Endothelial cell of umbilical vein (primary cell): ENCODE measurements around the gene NDP. TPM values are rescaled to one million over a fixed set of nuclear protein-coding genes. Genes with fewer than 3 reads are reported as not detected.

Experiments
- BruUV-seq: library from RNA; stranded (reverse); fragments of 400-500 nt; replicated peaks from 2 replicates; lab custom pipeline; 2021; lab: Mats Ljungman, UMichigan
- CTCF ChIA-PET: fragments of 300-600, 350-600 bp; sonication (Branson Sonifier 250); formaldehyde crosslinking; loops from one replicate; lab custom pipeline; 2021; ENCODE audit warnings: antibody characterized with exemption, inconsistent platforms; lab: Charles Lee
- POLR2A ChIA-PET: fragments of 300-600, 350-600 bp; sonication (Branson Sonifier 250); formaldehyde crosslinking; loops from one replicate; lab custom pipeline; 2021; ENCODE audit warnings: antibody characterized with exemption, inconsistent platforms; lab: Charles Lee
- DNase-seq: peaks from one replicate; pipeline ENCODE4 v3.0.0-alpha.2; 2011; ENCODE audit warnings: low read depth, low spot score
- FAIRE-seq: peaks from 2 replicates; lab custom pipeline; 2011; peaks lifted over from hg19 to GRCh38; lab: Jason Lieb, UNC
- H2AFZ ChIP-seq: 2 replicates; pipeline ENCODE4 v1.6.0; 2012; ENCODE audit warnings: low read depth, low read length, control low read depth, inconsistent platforms
- H3K27ac ChIP-seq: 2 replicates; pipeline ENCODE4 v1.5.1; 2011; ENCODE audit warnings: low read depth, mild to moderate bottlenecking, control low read depth, low read length, moderate library complexity; ENCODE audit not compliant: insufficient read depth
- H3K27me3 ChIP-seq, 2 experiments: 2 replicates each; pipeline versions ENCODE4 v1.6.0 to v1.6.1; 2011; ENCODE audit warnings: low read length in 2 of 2, mixed read lengths in 1 of 2; ENCODE audit not compliant: control insufficient read depth in 2 of 2, insufficient read depth in 2 of 2
- H3K36me3 ChIP-seq, 2 experiments: 2 replicates in 1 of 2; 3 replicates in 1 of 2; pipeline ENCODE4 v1.5.1; 2011; ENCODE audit warnings: low read length in 2 of 2, mild to moderate bottlenecking in 1 of 2, moderate library complexity in 1 of 2; ENCODE audit not compliant: control insufficient read depth in 2 of 2, insufficient read depth in 2 of 2; ENCODE audit errors: extremely low read depth in 1 of 2
- H3K4me1 ChIP-seq: 3 replicates; pipeline ENCODE4 v1.5.1; 2011; ENCODE audit warnings: mild to moderate bottlenecking, low read length; ENCODE audit not compliant: control insufficient read depth, insufficient read depth; ENCODE audit errors: extremely low read depth
- H3K4me2 ChIP-seq: 2 replicates; pipeline ENCODE4 v1.6.1; 2011; ENCODE audit warnings: low read length, control low read depth, mixed read lengths; ENCODE audit not compliant: insufficient read depth
- H3K4me3 ChIP-seq, 3 experiments: fragments of 200-600 bp in 1 of 3; sonication (generic), shearing (Covaris generic) in 1 of 3; replicated peaks in 1 of 3; 2 replicates each; pipeline ENCODE4 v1.5.1; 2011 to 2016; ENCODE audit warnings: control low read depth in 3 of 3, low read length in 3 of 3, mild to moderate bottlenecking in 2 of 3, inconsistent platforms in 1 of 3, low read depth in 1 of 3, moderate library complexity in 1 of 3; ENCODE audit not compliant: insufficient read depth in 1 of 3
- H3K79me2 ChIP-seq: 2 replicates; pipeline ENCODE4 v1.6.0; 2012; ENCODE audit warnings: low read length, inconsistent platforms; ENCODE audit not compliant: control insufficient read depth, insufficient read depth
- H3K9ac ChIP-seq: replicated peaks from 2 replicates; pipeline ENCODE3; 2011; ENCODE audit warnings: low read length, control low read depth; ENCODE audit not compliant: insufficient read depth; ENCODE audit errors: extremely low read depth
- H3K9me1 ChIP-seq: replicated peaks from 3 replicates; pipeline ENCODE4 v1.6.0; 2011; ENCODE audit warnings: mild to moderate bottlenecking, low read length; ENCODE audit not compliant: control insufficient read depth, insufficient read depth; ENCODE audit errors: extremely low read depth
- H3K9me3 ChIP-seq: replicated peaks from 2 replicates; pipeline ENCODE4 v1.5.1; 2012; ENCODE audit warnings: low read length, inconsistent platforms; ENCODE audit not compliant: control insufficient read depth, insufficient read depth
- H4K20me1 ChIP-seq: replicated peaks from 2 replicates; pipeline ENCODE3; 2011; ENCODE audit warnings: mild to moderate bottlenecking, low read length; ENCODE audit not compliant: control insufficient read depth, insufficient read depth; ENCODE audit errors: extremely low read depth
- EZH2 ChIP-seq: IDR thresholded peaks from 2 replicates; pipeline ENCODE4 v1.6.1; 2012; ENCODE audit warnings: borderline replicate concordance, low read depth, mild to moderate bottlenecking, moderate library complexity, low read length, inconsistent platforms; ENCODE audit not compliant: severe bottlenecking
- FOS ChIP-seq: IDR thresholded peaks from 2 replicates; pipeline ENCODE4 v1.6.1; 2011; ENCODE audit warnings: mild to moderate bottlenecking, low read length, moderate library complexity, borderline replicate concordance; ENCODE audit not compliant: insufficient read depth
- GATA2 ChIP-seq: IDR thresholded peaks from 2 replicates; pipeline ENCODE4 v1.7.0; 2011; ENCODE audit warnings: low read depth, mild to moderate bottlenecking, moderate library complexity, mixed read lengths, low read length; ENCODE audit not compliant: insufficient read length, insufficient read depth
- JUN ChIP-seq: IDR thresholded peaks from 2 replicates; pipeline ENCODE4 v1.6.1; 2011; ENCODE audit warnings: borderline replicate concordance, low read depth; ENCODE audit not compliant: insufficient read length, insufficient read depth
- MYC ChIP-seq: IDR thresholded peaks from one replicate; pipeline ENCODE4 v1.6.1; 2011; ENCODE audit warnings: mild to moderate bottlenecking, low read depth, low read length
- POLR2A ChIP-seq: IDR thresholded peaks from 2 replicates; pipeline ENCODE4 v1.6.1; 2012; ENCODE audit warnings: low read depth, mild to moderate bottlenecking, control low read depth, low read length
- POLR2AphosphoS5 ChIP-seq: IDR thresholded peaks from 2 replicates; pipeline ENCODE4 v1.6.1; 2012; ENCODE audit warnings: low read depth, mild to moderate bottlenecking, control low read depth, low read length, moderate library complexity; ENCODE audit not compliant: insufficient read depth
- dilution Hi-C: fragments of 300-500 bp; cut with MboI; formaldehyde crosslinking; loops from one replicate; pipeline ENCODE4 v1.15.0; 2019; ENCODE audit warnings: low sequenced_read_pairs; ENCODE audit not compliant: extremely low pct_ligation_motif_present
- intact Hi-C: fragments of 100-400 bp; cut with micrococcal nuclease; formaldehyde crosslinking; loops from one replicate; pipeline ENCODE4 v1.10.0; 2022
- polyA plus RNA-seq, 4 experiments: library from polyadenylated mRNA; depleted of rRNA in 3 of 4; stranded (reverse) in 3 of 4; unstranded in 1 of 4; fragments of >200 nt; gene quantifications; 2 replicates each; pipeline versions ENCODE4 v1.2.1 to v1.2.3, GENCODE V29; 2011 to 2012; ENCODE audit warnings: missing spikeins in 1 of 4
- total RNA-seq: library from RNA; stranded (reverse); gene quantifications from 2 replicates; pipeline ENCODE4 v1.2.3, GENCODE V29; 2021
- TF ChIP-seq, protein P1 (sequence below), 2 donors: IDR thresholded peaks; 1 replicate in 1 of 2; 2 replicates in 1 of 2; pipeline ENCODE4 v1.5.1; 2011; ENCODE audit warnings: low read length in 2 of 2, mild to moderate bottlenecking in 2 of 2, moderate library complexity in 2 of 2, control low read depth in 1 of 2, inconsistent platforms in 1 of 2, low read depth in 1 of 2; ENCODE audit not compliant: insufficient read depth in 1 of 2; ENCODE audit errors: extremely low read depth in 1 of 2

Gene NDP
- total and polyA plus RNA-seq, 2 donors (not counting 3 experiments of a cell fraction or from before 2014, with no cell fraction given), result 0.58 to 0.60 TPM

DNA sequence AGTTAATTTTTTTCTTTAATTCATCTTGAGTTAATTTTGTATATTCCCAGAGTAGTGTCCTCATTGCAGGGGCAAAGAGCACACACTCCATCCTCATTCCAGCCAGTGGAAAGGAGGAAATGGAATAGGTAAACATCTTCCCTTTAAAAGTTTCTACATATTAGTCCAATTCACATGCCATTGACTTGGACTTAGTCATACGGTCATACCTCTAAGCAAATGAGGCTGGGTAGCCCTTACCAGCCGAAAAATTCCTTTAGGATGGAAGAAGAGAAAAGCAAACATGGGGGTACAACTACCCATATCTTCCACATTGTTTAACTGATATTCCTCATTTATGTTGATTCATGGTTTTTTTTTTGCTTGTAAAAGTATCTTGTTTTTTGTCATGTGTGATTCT is 37.4 kb upstream of the NDP start:
- CTCF ChIA-PET, result no interaction called here
- TF ChIP-seq POLR2A (no peak), FOS (no peak), MYC (no peak), POLR2AphosphoS5 (no peak), GATA2 (no peak), EZH2 (no peak), JUN (no peak)
- TF ChIP-seq, protein P1, sequence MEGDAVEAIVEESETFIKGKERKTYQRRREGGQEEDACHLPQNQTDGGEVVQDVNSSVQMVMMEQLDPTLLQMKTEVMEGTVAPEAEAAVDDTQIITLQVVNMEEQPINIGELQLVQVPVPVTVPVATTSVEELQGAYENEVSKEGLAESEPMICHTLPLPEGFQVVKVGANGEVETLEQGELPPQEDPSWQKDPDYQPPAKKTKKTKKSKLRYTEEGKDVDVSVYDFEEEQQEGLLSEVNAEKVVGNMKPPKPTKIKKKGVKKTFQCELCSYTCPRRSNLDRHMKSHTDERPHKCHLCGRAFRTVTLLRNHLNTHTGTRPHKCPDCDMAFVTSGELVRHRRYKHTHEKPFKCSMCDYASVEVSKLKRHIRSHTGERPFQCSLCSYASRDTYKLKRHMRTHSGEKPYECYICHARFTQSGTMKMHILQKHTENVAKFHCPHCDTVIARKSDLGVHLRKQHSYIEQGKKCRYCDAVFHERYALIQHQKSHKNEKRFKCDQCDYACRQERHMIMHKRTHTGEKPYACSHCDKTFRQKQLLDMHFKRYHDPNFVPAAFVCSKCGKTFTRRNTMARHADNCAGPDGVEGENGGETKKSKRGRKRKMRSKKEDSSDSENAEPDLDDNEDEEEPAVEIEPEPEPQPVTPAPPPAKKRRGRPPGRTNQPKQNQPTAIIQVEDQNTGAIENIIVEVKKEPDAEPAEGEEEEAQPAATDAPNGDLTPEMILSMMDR (IDR thresholded peaks at IDR 0.05; ENCODE audit: extremely low read depth in 1 of 2, insufficient read depth in 1 of 2, low read depth in 1 of 2, low read length in 2 of 2), result no peak
- Histone ChIP-seq H3K36me3 (no peaks in the 10 kb centered on the region), H3K4me3 (no peak overlapping the region), H3K9ac (no peak overlapping the region), H3K4me2 (no peak overlapping the region), H3K9me1 (no peaks in the 10 kb centered on the region), H3K4me1 (peaks cover 9% of the 10 kb centered on the region), H3K9me3 (no peaks in the 10 kb centered on the region), H3K27ac (no peak overlapping the region), H2AFZ (no peak overlapping the region), H3K79me2 (no peaks in the 10 kb centered on the region), H3K27me3 (no peaks in the 10 kb centered on the region), H4K20me1 (no peaks in the 10 kb centered on the region)
- no peak for FAIRE-seq
- no TSS peak for BruUV-seq
- POLR2A ChIA-PET, result no interaction called here
- dilution Hi-C loops, result no loop called here
- DNase-seq, result no peak
- intact Hi-C loops, result no loop called here
